Activated naive CD4-positive, alpha-beta T cell (primary cell): Measurements from ENCODE around the gene RELL1.

Experiments
- DNase-seq, 4 experiments: peaks; one replicate each; lab custom pipeline; 2025; lab: John Stamatoyannopoulos, UW

Gene RELL1, protein sequence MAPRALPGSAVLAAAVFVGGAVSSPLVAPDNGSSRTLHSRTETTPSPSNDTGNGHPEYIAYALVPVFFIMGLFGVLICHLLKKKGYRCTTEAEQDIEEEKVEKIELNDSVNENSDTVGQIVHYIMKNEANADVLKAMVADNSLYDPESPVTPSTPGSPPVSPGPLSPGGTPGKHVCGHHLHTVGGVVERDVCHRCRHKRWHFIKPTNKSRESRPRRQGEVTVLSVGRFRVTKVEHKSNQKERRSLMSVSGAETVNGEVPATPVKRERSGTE

DNA sequence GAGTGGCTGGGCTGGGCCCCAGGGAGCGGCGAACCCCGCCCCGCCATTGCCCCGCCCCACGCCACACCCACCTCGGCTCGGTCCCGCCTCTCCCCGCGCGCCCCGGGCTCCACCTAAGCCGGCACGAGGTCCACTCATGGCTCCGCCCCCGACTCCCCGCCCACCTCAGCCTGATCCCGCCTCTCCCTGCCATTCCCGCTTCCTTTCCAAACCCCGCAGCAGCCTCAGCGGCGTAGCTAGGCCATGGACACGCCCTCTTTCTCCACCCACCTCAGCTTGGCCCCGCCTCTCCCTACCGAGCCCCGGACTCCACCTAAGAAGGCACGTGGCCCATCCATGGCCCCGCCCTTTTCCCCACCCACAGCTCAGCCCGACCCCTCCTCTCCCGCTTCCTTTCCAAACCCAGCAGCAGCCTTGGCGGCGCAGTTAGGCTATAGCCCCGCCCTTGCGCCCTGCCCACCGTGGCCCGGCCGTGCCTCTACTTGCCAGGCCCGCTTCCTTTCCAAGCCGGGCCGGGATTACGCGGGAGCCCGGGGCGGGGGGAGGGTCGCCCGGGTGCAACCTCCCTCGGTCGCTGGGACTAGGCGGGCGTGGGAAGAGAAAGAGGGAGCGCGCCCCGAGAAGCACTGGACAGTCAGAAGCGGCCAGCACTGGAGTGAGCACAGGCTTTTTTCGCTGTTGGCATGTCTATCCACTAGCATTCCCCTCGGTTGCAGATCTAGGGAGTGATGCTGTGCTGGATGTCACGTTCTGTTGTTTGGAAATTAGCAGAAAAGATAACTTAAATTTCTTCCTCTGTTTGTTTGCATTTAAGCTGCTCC lies at the start of gene RELL1:
RELL1 (minus strand) TSS at position 4 of the 821 bp plus-strand sequence. CDS start 89 bp downstream, outside the sequence.
- DNase-seq, result peak; percentile 92 to 100 (median 96)

DNA sequence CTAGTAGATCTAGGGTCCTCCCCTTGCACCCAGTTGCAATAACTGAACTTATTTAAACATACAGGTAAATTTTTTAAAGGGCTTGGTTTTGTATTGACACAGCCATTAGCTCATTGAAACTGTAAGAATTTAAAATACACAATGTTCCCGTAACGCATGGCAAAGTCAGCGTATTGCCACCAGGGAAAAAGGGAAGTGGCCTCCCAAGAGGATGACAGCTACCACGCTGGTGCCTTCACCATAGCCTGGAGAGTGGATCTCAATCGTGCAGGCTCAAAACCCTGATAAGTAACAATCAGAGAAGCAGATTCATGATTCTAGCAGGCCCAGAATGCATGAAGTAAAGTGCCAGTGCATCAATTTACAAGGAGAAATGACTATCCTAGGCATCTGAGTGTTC lies 49.4 kb upstream of the RELL1 start:
- no peak for DNase-seq

- no peak for DNase-seq
Observed at GRCh38 chr4:37734989-37735388, 48.8 kb upstream of the RELL1 start.

GRCh38 chr4:37733240-37733867 lies 47.2 kb upstream of the RELL1 start:
- no peak for DNase-seq

DNA sequence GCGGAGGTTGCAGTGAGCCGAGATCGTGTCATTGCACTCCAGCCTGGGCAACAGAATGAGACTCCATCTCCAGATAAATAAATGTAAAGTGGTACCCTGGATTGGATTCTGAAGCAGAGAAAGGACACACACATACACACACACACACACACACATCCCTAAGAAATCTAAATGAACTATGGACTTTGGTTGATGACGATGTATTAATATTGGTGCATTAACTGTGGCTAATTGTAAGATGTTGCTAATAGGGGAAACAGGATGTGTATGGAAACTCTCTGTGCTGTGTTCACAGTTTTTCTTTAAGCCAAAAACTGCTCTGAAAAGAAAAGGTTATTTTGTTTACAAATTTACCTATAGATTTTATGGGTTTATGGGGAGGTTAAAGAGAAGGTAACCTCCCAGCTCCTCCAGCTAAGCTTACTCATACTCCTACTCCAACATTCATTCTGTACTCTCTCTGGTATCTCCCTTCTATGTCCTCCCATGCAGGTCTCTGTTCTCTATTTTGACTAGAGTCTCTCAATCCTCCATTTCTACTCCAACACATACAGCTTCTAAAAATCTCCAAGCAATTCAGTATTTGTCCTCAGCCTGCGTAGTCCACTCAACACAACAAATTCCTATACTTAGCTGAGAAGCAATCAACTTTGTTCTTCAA lies 46.5 kb upstream of the RELL1 start:
- DNase-seq, result no peak

DNA sequence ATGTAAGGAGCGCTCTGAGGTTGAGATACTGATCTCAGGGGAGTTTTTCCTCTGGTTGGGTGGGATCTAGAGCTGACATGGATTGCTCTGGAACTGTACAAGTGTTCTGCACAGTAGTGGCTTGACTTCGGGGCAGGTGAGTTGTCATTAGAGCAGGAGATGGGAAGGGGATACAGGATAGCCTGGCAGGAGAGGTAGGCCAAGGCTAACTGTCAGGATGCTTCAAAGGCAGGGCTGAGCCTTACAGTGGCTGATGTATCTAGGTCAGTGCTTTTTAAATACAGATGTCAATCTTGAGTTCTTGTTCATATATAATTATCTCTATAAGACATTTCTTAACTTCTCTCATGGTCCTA lies 43.5 kb upstream of the RELL1 start:
- no peak for DNase-seq

GRCh38 chr4:37728064-37728463 lies 41.9 kb upstream of the RELL1 start:
- DNase-seq, result no peak

DNA sequence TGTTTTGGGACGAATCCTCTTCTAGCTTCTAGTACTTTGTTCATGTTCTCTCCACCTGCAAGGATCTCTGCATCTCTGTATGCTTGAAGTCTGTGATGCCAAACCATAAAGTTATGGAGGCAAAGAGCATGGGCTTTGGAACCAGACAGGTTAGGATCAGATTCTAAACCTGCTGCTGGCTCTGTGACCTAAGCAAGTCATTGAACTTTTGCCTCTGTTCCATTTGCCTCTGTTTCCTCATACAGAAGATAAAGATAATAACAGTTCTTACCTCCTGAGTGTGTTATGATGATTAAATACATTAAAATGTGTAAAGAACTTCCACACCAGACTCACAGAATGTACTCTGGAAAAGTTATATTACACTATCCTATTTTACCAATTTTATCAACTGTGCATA lies 41.5 kb upstream of the RELL1 start:
- no peak for DNase-seq

DNA sequence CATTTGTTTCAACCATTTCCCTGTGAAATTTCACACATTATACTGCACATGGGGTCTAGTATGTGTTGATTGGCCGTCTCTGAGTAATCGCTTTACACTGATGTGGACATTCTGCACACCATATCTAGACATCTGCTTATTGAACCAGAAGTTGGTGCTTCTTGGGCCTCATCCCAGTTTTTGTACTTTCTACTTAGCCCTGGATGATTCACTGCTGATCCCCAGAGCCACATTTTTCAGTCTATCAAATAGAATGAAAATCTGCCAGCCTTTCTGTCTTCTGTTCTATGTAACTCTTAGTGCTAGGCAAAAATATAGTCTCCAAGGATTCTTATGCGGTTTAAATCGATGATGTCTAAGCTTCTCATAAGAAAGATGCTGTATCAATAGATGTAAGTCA lies 40.5 kb upstream of the RELL1 start:
- no peak for DNase-seq

DNA sequence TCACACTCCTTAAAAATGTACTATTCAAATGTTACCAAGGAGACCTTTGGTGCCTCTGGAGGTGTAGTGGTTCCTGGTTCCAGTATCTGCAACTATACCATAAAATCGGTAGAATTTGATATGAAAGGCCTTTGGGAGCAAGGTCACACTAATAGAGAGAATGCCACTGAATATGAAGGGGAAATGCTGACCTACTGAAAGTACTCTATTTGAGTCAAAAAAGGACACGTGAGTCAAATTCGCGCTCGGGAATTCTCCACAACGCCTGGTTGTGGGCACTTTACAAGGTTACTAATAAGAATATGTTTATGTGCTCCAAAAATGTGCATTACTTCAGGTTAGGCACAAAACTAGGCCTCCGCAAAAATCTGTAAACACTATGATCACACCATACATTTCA lies 39.5 kb upstream of the RELL1 start:
- DNase-seq, result no peak

DNA sequence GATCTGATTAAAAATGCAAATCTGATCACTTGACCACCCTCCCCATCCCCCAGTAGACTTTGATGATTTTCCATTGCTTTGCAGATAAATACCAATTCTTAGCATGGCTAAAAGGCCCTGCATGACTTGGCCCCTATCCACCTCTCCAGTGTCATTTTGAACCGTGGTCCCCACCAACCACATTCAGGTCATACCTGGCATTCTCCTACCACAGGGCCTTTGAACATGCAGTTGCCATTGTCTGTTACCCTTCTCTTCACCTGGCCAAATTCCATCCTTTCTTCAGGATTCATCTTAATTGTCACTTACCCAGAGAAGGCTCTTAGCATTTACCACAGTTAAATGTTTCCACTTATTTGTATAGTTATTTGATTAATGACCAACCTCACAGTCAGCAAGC lies 36.9 kb upstream of the RELL1 start:
- DNase-seq, result no peak

DNA sequence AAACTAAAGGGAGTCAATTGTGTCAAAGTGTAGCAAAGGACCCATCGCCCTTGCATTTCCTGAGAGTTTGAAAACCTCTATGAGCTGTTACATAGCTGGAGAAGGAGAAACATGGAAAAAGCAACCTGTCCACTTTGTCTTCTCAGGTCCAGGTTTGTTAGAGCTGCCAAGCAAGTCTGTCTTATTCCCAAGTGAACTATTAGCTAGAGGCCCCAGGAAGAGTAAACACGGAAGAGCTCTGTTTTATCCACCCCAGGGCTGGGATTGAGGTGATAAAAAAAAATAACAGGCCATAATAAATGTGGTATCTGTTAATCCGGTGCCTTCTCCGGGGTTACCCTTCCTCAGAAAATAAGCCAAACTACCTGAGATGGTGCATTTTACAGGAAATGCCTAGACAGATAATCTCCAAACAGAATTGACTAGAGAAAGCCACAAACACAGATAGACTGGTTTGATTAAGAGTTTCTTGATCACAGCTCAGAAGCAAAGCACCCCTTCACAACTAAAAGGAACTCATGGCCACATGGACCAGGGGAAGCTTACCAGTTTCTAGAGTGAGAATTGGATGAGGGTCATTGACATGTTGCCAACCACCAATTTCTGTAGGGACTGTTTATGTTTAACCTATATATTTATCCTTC lies 35.9 kb upstream of the RELL1 start:
- no peak for DNase-seq

- no peak for DNase-seq
Observed at GRCh38 chr4:37719021-37719420, 32.8 kb upstream of the RELL1 start.

DNA sequence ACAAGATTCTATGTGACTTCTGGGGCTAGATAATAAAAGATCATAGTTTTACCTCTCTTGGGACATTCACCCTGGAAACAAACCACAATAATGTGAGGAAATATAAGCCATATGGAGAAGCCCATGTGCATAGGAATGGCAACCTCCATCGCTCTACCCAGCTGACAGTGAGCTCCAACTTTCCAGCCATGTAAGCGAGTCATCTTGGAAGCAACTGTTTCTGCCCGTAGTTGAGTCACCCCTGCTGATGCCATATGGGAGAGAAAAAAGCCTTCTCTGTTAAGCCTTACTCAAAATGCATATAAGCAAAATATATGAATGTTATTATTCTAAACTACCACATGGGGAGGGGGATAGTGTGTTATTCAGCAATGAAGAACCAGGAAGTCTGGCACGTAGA lies 31.4 kb upstream of the RELL1 start:
- DNase-seq, result no peak

GRCh38 chr4:37715889-37716402 lies 29.8 kb upstream of the RELL1 start:
- no peak for DNase-seq

DNA sequence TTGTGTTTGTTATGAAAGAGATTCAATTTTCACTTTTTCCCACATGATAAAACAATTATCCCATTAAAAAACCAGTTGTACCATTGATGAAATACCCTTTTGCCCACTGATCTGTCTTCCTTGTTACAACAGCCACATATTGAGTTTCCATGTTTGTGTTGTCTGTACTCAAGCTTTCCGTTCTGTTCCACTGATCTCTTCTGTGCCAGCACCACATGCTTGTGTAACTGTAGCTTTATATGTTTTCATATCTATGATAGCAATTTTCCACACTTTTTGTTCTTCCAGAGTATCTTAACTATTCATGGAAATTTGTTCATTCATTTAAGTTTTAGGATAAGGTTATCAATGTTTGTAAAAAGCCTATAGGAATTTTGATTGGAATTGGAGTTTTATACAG lies 24.3 kb upstream of the RELL1 start:
- DNase-seq, result no peak

GRCh38 chr4:37706032-37706431 lies 19.9 kb upstream of the RELL1 start:
- DNase-seq, result no peak

- DNase-seq, result no peak
Observed at GRCh38 chr4:37705571-37705970, 19.4 kb upstream of the RELL1 start.

DNA sequence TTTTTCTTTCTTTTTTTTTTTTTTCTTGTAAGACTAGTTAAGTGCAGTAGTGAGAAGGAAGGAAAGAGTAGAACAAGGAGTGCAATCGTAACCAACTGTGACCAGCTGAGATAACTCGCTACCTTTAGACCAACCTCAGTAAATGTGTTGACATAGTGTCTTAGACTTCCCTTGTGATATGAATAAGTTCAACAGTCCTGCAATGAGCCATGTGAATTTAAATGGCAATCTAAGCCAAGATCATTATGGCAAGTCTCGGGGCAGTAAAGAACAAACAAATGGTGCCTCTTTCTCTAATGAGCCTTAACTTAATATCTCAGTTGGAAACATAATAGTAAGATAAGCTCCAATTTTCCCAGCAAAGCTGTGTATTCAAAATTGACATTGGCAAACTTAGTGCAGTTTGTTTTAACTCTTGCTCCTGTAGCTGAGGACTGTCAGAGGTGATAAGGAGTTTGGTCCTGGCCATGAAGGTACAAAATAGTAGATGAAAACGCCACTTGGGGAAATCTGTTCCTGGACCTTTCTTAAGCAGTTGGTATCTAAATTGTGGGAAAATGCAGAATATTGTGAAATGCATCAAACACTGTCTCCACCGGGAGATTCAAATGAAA lies 13.8 kb upstream of the RELL1 start:
- no peak for DNase-seq

- no peak for DNase-seq
Observed at GRCh38 chr4:37697566-37697965, 11.4 kb upstream of the RELL1 start.

- DNase-seq, result no peak
Observed at GRCh38 chr4:37693450-37694190, 7.4 kb upstream of the RELL1 start.
